Astrocyte (in vitro differentiated cells and primary cell): Measurements from ENCODE around the gene HSPG2.

ENCODE experiments used
- EZH2 ChIP-seq: IDR thresholded peaks from 2 replicates; pipeline ENCODE4 v1.6.1; 2012; ENCODE audit warnings: mild to moderate bottlenecking, low read length, inconsistent platforms; ENCODE audit not compliant: insufficient read depth
- TF ChIP-seq, protein P1 (sequence below): IDR thresholded peaks from 2 replicates; pipeline ENCODE4 v1.5.1; 2011; ENCODE audit warnings: low read depth, mild to moderate bottlenecking, inconsistent platforms, low read length, moderate library complexity; ENCODE audit not compliant: insufficient read depth

DNA sequence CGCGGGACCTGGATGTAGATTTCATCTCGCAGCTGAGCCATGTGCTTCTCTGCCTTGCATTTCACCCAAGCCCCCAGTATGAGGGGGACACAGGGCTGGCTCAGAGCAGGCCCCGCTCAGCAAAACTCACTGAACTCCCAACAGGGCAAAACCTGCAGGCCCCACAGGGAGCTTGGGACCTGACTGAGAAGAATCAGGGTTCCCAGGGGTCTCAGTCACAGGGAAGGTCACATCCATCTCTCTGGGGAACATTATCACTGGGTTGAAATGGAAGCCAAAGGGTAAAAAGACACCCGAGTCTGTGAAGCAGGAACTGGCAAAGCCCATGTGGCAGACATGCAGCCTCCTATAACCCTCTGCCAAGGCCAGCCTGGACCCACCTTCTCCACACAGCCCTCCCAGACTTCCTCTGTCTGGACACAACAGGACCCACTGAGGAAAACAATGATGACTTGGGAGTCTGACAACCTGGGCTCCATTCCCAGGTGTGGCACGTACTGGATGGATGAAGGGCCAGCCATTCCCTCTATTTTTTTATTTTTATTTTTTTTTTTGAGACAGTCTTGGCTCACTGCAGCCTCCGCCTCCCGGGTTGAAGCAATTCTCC lies 11.7 kb downstream of the HSPG2 start:
- TF ChIP-seq, protein P1, sequence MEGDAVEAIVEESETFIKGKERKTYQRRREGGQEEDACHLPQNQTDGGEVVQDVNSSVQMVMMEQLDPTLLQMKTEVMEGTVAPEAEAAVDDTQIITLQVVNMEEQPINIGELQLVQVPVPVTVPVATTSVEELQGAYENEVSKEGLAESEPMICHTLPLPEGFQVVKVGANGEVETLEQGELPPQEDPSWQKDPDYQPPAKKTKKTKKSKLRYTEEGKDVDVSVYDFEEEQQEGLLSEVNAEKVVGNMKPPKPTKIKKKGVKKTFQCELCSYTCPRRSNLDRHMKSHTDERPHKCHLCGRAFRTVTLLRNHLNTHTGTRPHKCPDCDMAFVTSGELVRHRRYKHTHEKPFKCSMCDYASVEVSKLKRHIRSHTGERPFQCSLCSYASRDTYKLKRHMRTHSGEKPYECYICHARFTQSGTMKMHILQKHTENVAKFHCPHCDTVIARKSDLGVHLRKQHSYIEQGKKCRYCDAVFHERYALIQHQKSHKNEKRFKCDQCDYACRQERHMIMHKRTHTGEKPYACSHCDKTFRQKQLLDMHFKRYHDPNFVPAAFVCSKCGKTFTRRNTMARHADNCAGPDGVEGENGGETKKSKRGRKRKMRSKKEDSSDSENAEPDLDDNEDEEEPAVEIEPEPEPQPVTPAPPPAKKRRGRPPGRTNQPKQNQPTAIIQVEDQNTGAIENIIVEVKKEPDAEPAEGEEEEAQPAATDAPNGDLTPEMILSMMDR = no peak
- TF ChIP-seq EZH2 = no peak
